ENCODE data around the gene SFTA2.

GRCh38 chr6:30917041-30917440 lies 14.9 kb downstream of the SFTA2 start:
- TF ChIP-seq POLR2A (IDR thresholded peaks at IDR 0.05; ENCODE audit: low read depth, low read length) = no peak
- TF ChIP-seq TAF1 (IDR thresholded peaks at IDR 0.05; ENCODE audit: borderline replicate concordance, low read depth, low read length) = no peak

Data from GM12892 (cell line).